ENCODE measurements around the gene TRPM1.

GRCh38 chr15:31023841-31024240 is 77.7 kb downstream of the TRPM1 start:
- TF ChIP-seq HOXB13 (CRISPR knock-in tag; IDR thresholded peaks at IDR 0.05; ENCODE audit: low read depth) (no peak), RAD21 (conservative IDR thresholded peaks at IDR 0.05 in 1 of 2, IDR thresholded peaks at IDR 0.05 in 1 of 2) (no peak)
- TF ChIP-seq, protein P1, sequence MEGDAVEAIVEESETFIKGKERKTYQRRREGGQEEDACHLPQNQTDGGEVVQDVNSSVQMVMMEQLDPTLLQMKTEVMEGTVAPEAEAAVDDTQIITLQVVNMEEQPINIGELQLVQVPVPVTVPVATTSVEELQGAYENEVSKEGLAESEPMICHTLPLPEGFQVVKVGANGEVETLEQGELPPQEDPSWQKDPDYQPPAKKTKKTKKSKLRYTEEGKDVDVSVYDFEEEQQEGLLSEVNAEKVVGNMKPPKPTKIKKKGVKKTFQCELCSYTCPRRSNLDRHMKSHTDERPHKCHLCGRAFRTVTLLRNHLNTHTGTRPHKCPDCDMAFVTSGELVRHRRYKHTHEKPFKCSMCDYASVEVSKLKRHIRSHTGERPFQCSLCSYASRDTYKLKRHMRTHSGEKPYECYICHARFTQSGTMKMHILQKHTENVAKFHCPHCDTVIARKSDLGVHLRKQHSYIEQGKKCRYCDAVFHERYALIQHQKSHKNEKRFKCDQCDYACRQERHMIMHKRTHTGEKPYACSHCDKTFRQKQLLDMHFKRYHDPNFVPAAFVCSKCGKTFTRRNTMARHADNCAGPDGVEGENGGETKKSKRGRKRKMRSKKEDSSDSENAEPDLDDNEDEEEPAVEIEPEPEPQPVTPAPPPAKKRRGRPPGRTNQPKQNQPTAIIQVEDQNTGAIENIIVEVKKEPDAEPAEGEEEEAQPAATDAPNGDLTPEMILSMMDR (IDR thresholded peaks at IDR 0.05): no peak
